ENCODE results near the gene HS1BP3.

GRCh38 chr2:20660506-20661420 lies 9.9 kb upstream of the HS1BP3 start:
- TF ChIP-seq POLR2AphosphoS5 (IDR thresholded peaks at IDR 0.05), result no peak
- no peak for TF ChIP-seq POLR2A (IDR thresholded peaks at IDR 0.05)

All from spleen (tissue), 3 donors.